Stomach (tissue), 9 donors: ENCODE measurements around the gene HDLBP. TPM values are rescaled to one million over a fixed set of nuclear protein-coding genes. Genes with fewer than 3 reads are reported as not detected.

ENCODE experiments used
- DNase-seq, 2 donors: peaks; one replicate each; pipeline versions ENCODE4 v3.0.0 to v3.0.0-alpha.2; 2013 to 2019
- H3K27ac ChIP-seq, 5 donors: fragments of 200-600 bp in 4 of 5; sonication (generic) in 4 of 5; one replicate each; pipeline ENCODE4 v1.5.1; 2013 to 2019; ENCODE audit warnings: mild to moderate bottlenecking in 1 of 5, moderate library complexity in 1 of 5
- H3K27me3 ChIP-seq, 3 donors: fragments of 200-600 bp; sonication (generic); one replicate each; pipeline ENCODE4 v1.5.1; 2017 to 2019; ENCODE audit warnings: mixed run types in 1 of 3
- H3K36me3 ChIP-seq, 4 donors: fragments of 200-600 bp; sonication (generic); 1 replicate in 3 of 4; 2 replicates in 1 of 4; pipeline ENCODE4 v1.5.1; 2016 to 2019
- H3K4me1 ChIP-seq, 4 donors: fragments of 200-600 bp; sonication (generic); one replicate each; pipeline ENCODE4 v1.5.1; 2016 to 2019
- H3K4me3 ChIP-seq, 4 donors: fragments of 200-600 bp; sonication (generic) in 3 of 4; one replicate each; pipeline ENCODE4 v1.5.1; 2016 to 2019; ENCODE audit warnings: mild to moderate bottlenecking in 1 of 4
- H3K9me3 ChIP-seq, 4 donors: fragments of 200-600 bp; sonication (generic); one replicate each; pipeline ENCODE4 v1.5.1; 2016 to 2019
- CTCF ChIP-seq, 7 experiments: fragments of 450-650 bp in 4 of 7; fragments of 200-600 bp in 3 of 7; sonication (generic) in 3 of 7; IDR thresholded peaks; one replicate each; pipeline ENCODE4 v1.5.1; 2016 to 2019; ENCODE audit warnings: antibody characterized with exemption in 7 of 7, control low read depth in 2 of 7, mild to moderate bottlenecking in 1 of 7
- EP300 ChIP-seq: sonication (generic); formaldehyde crosslinking; IDR thresholded peaks from one replicate; pipeline ENCODE4 v1.6.1; 2017; ENCODE audit warnings: antibody characterized with exemption
- POLR2A ChIP-seq, 4 donors: fragments of 450-650 bp; IDR thresholded peaks; one replicate each; pipeline ENCODE4 v1.6.1; 2016; ENCODE audit warnings: antibody characterized with exemption in 4 of 4, control low read depth in 2 of 4, mild to moderate bottlenecking in 1 of 4, moderate library complexity in 1 of 4
- POLR2AphosphoS5 ChIP-seq, 3 donors: sonication (generic); formaldehyde crosslinking; IDR thresholded peaks; one replicate each; pipeline ENCODE4 v1.6.1; 2016; ENCODE audit warnings: antibody characterized with exemption in 3 of 3
- WGBS, 5 donors: extraction: QIAGEN DNeasy Blood & Tissue Kit in 3 of 5; methylation state at CpG; one replicate each; pipeline versions ENCODE4 v1.1.5 to v1.1.7; 2013 to 2018; 5-methylcytosine and 5-hydroxymethylcytosine counted together
- intact Hi-C: fragments of 100-400 bp; cut with DNase I; formaldehyde crosslinking; loops from one replicate; pipeline ENCODE4 v1.15.1; 2023; ENCODE audit warnings: low total_unique reads
- polyA plus RNA-seq, 3 donors: library from polyadenylated mRNA; stranded (reverse); fragments of 200-250 nt; gene quantifications; one replicate each; pipeline ENCODE4 v1.2.3, GENCODE V29; 2013
- total RNA-seq, 5 donors: library from RNA; depleted of rRNA; stranded (reverse); fragments of >200 nt; gene quantifications; one replicate each; pipeline versions ENCODE4 v1.1.0 to v1.2.3, GENCODE V29; 2014 to 2016
- donor health status: healthy with polysubstance abuse.
- donor health status: Bipolar disorder and iron deficiency.
- donor health status: healthy.

The HDLBP gene
- total and polyA plus RNA-seq, 8 donors = 171 to 752 (median 397) TPM

- H3K27ac ChIP-seq = no peak overlapping the region
- peaks cover 6 to 71% (median 61%) of the 10 kb centered on the region in 4 donors for H3K36me3 ChIP-seq
- 88 to 98% (median 96%) methylated on average over 3 of the region's 3 CpGs for WGBS, 5 donors
- TF ChIP-seq POLR2AphosphoS5 (IDR thresholded peaks at IDR 0.05) = no peak
- TF ChIP-seq EP300 = no peak
- no peak for TF ChIP-seq CTCF (IDR thresholded peaks at IDR 0.05)
- no peak for TF ChIP-seq POLR2A (IDR thresholded peaks at IDR 0.05)
- intact Hi-C loops = no loop called here
- H3K4me1 ChIP-seq = no peaks in the 10 kb centered on the region
- H3K27me3 ChIP-seq = peaks cover 0 to 2% (median 0%) of the 10 kb centered on the region in 3 donors
- no peak overlapping the region for H3K4me3 ChIP-seq
- no peak for DNase-seq
- no peaks in the 10 kb centered on the region for H3K9me3 ChIP-seq
These were observed 133.3 kb downstream of the HDLBP start for GRCh38 chr2:241182126-241182525.

DNA sequence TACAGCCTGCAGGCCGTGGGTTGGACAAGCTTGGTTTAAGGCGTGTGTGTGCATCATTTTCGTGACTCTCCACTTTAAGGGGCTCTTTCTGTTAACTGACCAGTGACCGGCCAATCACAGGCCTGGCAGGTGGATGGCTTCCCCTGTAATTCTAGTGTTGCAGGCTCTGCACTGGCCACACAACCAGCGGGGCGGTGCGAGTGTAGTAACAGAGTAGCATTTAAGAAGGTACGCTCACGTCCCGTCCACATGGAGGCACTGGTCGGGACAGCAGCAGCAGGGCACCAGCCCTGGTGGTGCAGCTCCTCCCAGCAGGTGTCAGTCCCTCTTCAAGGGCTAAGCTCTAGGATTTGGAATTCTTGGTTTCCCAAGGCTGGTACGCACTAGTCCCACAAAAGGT lies 135.0 kb downstream of the HDLBP start:
- H3K9me3 ChIP-seq = no peaks in the 10 kb centered on the region
- no peaks in the 10 kb centered on the region for H3K4me1 ChIP-seq
- intact Hi-C loops = no loop called here
- DNase-seq = no peak
- no peaks in the 10 kb centered on the region for H3K27me3 ChIP-seq
- no peak for TF ChIP-seq POLR2A (IDR thresholded peaks at IDR 0.05)
- TF ChIP-seq EP300 = no peak
- TF ChIP-seq POLR2AphosphoS5 (IDR thresholded peaks at IDR 0.05) = no peak
- TF ChIP-seq CTCF (IDR thresholded peaks at IDR 0.05) = no peak
- 89 to 96% (median 90%) methylated on average over 12 of the region's 12 CpGs for WGBS, 5 donors
- no peak overlapping the region for H3K4me3 ChIP-seq
- H3K27ac ChIP-seq = no peak overlapping the region
- peaks cover 10 to 88% (median 77%) of the 10 kb centered on the region in 4 donors for H3K36me3 ChIP-seq

DNA sequence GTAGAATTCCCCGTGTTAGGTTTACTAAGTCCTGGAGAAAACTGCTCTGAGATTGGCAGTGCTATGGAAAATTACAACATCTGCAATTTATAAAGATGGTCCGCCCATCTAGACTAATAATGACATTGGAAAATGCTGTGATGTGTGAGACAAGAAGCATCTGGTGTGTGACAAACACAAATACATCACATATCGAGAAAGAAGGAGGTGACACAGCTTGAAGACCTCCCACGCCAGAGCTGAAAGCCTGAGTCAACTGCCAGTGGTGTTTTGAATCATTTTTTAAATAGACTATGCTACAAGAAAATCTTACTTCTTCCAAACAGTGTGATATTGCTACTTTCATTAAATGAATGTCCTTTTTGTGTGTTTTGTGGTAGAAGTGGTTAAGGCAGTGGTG lies 135.6 kb downstream of the HDLBP start:
- no peak overlapping the region for H3K4me3 ChIP-seq
- no peaks in the 10 kb centered on the region for H3K27me3 ChIP-seq
- no peaks in the 10 kb centered on the region for H3K9me3 ChIP-seq
- no peak for TF ChIP-seq CTCF (IDR thresholded peaks at IDR 0.05)
- no peak for TF ChIP-seq EP300
- TF ChIP-seq POLR2A (IDR thresholded peaks at IDR 0.05) = no peak
- no peak for TF ChIP-seq POLR2AphosphoS5 (IDR thresholded peaks at IDR 0.05)
- WGBS, 5 donors = 71 to 86% (median 79%) methylated on average over 4 of the region's 4 CpGs
- no peak overlapping the region for H3K27ac ChIP-seq
- H3K4me1 ChIP-seq = no peaks in the 10 kb centered on the region
- no peak for DNase-seq
- H3K36me3 ChIP-seq = peaks cover 10 to 94% (median 83%) of the 10 kb centered on the region in 4 donors
- intact Hi-C loops = no loop called here

- no peaks in the 10 kb centered on the region for H3K4me1 ChIP-seq
- H3K27me3 ChIP-seq = no peaks in the 10 kb centered on the region
- H3K4me3 ChIP-seq = no peak overlapping the region
- TF ChIP-seq POLR2AphosphoS5 (IDR thresholded peaks at IDR 0.05) = no peak
- no peak for TF ChIP-seq EP300
- no peak for TF ChIP-seq POLR2A (IDR thresholded peaks at IDR 0.05)
- TF ChIP-seq CTCF (IDR thresholded peaks at IDR 0.05) = no peak
- 62 to 82% (median 76%) methylated on average over 4 of the region's 4 CpGs for WGBS, 5 donors
- peaks cover 10 to 97% (median 92%) of the 10 kb centered on the region in 4 donors for H3K36me3 ChIP-seq
- DNase-seq = peak in 1 of 2 donors; percentile 35
- H3K9me3 ChIP-seq = no peaks in the 10 kb centered on the region
- no peak overlapping the region for H3K27ac ChIP-seq
- intact Hi-C loops = no loop called here
These were observed 136.5 kb downstream of the HDLBP start for GRCh38 chr2:241178961-241179360.
